ENCODE data around the gene CXCL8.

DNA sequence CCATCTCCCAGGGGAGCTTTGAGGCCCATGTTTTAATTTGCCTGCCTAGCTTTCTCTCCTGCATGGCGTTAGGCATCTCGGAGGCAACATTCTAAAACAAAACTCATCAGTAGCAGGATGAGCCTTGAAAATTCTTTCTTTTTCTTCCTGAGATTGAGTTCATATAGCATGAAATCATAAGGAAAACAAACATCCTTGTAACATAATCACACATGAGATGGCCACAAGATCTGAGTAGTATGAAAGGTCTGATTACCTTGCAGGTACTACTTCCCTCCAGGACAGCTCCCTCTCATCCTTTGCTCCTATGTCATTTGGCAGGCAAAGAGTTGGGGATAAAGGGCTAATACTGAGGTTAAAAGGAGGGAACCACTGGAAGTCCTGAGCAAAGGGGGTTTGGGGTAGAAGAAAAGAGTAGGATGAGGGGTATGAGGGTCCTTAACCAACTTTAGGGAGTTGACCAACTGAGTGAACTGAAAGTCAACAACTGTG, 37.5 kb upstream of the CXCL8 start:
- TF ChIP-seq POLR2A (IDR thresholded peaks at IDR 0.05) (no peak), POLR2AphosphoS5 (IDR thresholded peaks at IDR 0.05) (no peak)
- TF ChIP-seq, protein P1, sequence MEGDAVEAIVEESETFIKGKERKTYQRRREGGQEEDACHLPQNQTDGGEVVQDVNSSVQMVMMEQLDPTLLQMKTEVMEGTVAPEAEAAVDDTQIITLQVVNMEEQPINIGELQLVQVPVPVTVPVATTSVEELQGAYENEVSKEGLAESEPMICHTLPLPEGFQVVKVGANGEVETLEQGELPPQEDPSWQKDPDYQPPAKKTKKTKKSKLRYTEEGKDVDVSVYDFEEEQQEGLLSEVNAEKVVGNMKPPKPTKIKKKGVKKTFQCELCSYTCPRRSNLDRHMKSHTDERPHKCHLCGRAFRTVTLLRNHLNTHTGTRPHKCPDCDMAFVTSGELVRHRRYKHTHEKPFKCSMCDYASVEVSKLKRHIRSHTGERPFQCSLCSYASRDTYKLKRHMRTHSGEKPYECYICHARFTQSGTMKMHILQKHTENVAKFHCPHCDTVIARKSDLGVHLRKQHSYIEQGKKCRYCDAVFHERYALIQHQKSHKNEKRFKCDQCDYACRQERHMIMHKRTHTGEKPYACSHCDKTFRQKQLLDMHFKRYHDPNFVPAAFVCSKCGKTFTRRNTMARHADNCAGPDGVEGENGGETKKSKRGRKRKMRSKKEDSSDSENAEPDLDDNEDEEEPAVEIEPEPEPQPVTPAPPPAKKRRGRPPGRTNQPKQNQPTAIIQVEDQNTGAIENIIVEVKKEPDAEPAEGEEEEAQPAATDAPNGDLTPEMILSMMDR (IDR thresholded peaks at IDR 0.05): no peak

Data from prostate gland (tissue), 2 donors.